H9 (cell line): ENCODE data around the gene MED13L. TPM values are rescaled to one million over a fixed set of nuclear protein-coding genes. Genes with fewer than 3 reads are reported as not detected.

ENCODE experiments used
- DNase-seq: peaks from one replicate; pipeline ENCODE4 v3.0.0-alpha.2; 2017
- H2AFZ ChIP-seq: one replicate; pipeline ENCODE4 v1.6.1; 2013; ENCODE audit warnings: mild to moderate bottlenecking, low read length, control low read depth, moderate library complexity
- H2AK5ac ChIP-seq: 2 replicates; pipeline ENCODE4 v1.6.1; 2013; ENCODE audit warnings: low read length, control low read depth, mixed read lengths; ENCODE audit not compliant: insufficient read length
- H2BK120ac ChIP-seq: one replicate; pipeline ENCODE4 v1.6.1; 2013; ENCODE audit warnings: low read depth, mild to moderate bottlenecking, low read length, control low read depth, inconsistent platforms; ENCODE audit not compliant: poor library complexity, severe bottlenecking
- H2BK12ac ChIP-seq: 2 replicates; pipeline ENCODE4 v1.6.1; 2013; ENCODE audit warnings: low read length, control low read depth, mixed read lengths, low read depth; ENCODE audit not compliant: insufficient read length
- H2BK15ac ChIP-seq: 2 replicates; pipeline ENCODE4 v1.6.1; 2013; ENCODE audit warnings: low read depth, low read length, control low read depth
- H2BK20ac ChIP-seq: one replicate; pipeline ENCODE4 v1.6.1; 2013; ENCODE audit warnings: low read depth, mild to moderate bottlenecking, low read length, control low read depth, inconsistent platforms; ENCODE audit not compliant: poor library complexity, severe bottlenecking
- H2BK5ac ChIP-seq: 2 replicates; pipeline ENCODE4 v1.6.1; 2013; ENCODE audit warnings: low read length, control low read depth, mixed read lengths; ENCODE audit not compliant: insufficient read length
- H3K14ac ChIP-seq: 2 replicates; pipeline ENCODE4 v1.6.1; 2013; ENCODE audit warnings: low read length, control low read depth; ENCODE audit not compliant: insufficient read depth
- H3K18ac ChIP-seq: 2 replicates; pipeline ENCODE4 v1.6.1; 2013; ENCODE audit warnings: low read depth, mild to moderate bottlenecking, mixed read lengths, low read length, control low read depth; ENCODE audit not compliant: insufficient read length
- H3K23ac ChIP-seq: 2 replicates; pipeline ENCODE4 v1.6.1; 2013; ENCODE audit warnings: low read length, control low read depth, mixed read lengths, low read depth; ENCODE audit not compliant: insufficient read length
- H3K23me2 ChIP-seq: 2 replicates; pipeline ENCODE4 v1.6.1; 2013; ENCODE audit warnings: low read depth, mild to moderate bottlenecking, mixed read lengths, low read length, control low read depth; ENCODE audit not compliant: insufficient read length, poor library complexity, severe bottlenecking
- H3K27ac ChIP-seq: 2 replicates; pipeline ENCODE4 v1.5.1; 2013; ENCODE audit warnings: low read length, control low read depth, mixed read lengths, low read depth; ENCODE audit not compliant: insufficient read length
- H3K27me3 ChIP-seq: 2 replicates; pipeline ENCODE4 v1.6.1; 2013; ENCODE audit warnings: low read length, control low read depth, inconsistent platforms; ENCODE audit not compliant: insufficient read depth
- H3K4ac ChIP-seq: 2 replicates; pipeline ENCODE4 v1.6.1; 2013; ENCODE audit warnings: low read depth, mild to moderate bottlenecking, control low read depth, inconsistent platforms, low read length, moderate library complexity
- H3K4me1 ChIP-seq: 2 replicates; pipeline ENCODE4 v1.6.1; 2013; ENCODE audit warnings: low read length, control low read depth, inconsistent platforms; ENCODE audit not compliant: insufficient read depth
- H3K4me2 ChIP-seq: 2 replicates; pipeline ENCODE4 v1.6.1; 2013; ENCODE audit warnings: low read length, control low read depth, mixed read lengths; ENCODE audit not compliant: insufficient read length, insufficient read depth
- H3K56ac ChIP-seq: 2 replicates; pipeline ENCODE4 v1.6.1; 2013; ENCODE audit warnings: low read depth, mild to moderate bottlenecking, mixed read lengths, low read length, control low read depth; ENCODE audit not compliant: insufficient read length
- H3K79me1 ChIP-seq: 2 replicates; pipeline ENCODE4 v1.6.1; 2013; ENCODE audit warnings: low read depth, mild to moderate bottlenecking, moderate library complexity, low read length, control low read depth, inconsistent platforms; ENCODE audit not compliant: insufficient read depth, poor library complexity, severe bottlenecking
- H3K79me2 ChIP-seq: 2 replicates; pipeline ENCODE4 v1.6.1; 2013; ENCODE audit warnings: low read length, control low read depth, inconsistent platforms; ENCODE audit not compliant: insufficient read depth
- H3K9ac ChIP-seq: 2 replicates; pipeline ENCODE4 v1.6.1; 2013; ENCODE audit warnings: low read length, control low read depth, mixed read lengths; ENCODE audit not compliant: insufficient read length; ENCODE audit errors: extremely low read depth
- H3K9me3 ChIP-seq: one replicate; pipeline ENCODE4 v1.6.1; 2013; ENCODE audit warnings: low read depth, low read length, inconsistent platforms; ENCODE audit not compliant: control insufficient read depth
- H3T11ph ChIP-seq: one replicate; pipeline ENCODE4 v1.6.1; 2013; ENCODE audit warnings: mild to moderate bottlenecking, low read length, control low read depth, inconsistent platforms
- H4K20me1 ChIP-seq: one replicate; pipeline ENCODE4 v1.6.1; 2013; ENCODE audit not compliant: control insufficient read depth, insufficient read length, insufficient read depth
- H4K5ac ChIP-seq: 2 replicates; pipeline ENCODE4 v1.6.1; 2013; ENCODE audit warnings: low read depth, mild to moderate bottlenecking, mixed read lengths, low read length, control low read depth; ENCODE audit not compliant: insufficient read length
- H4K8ac ChIP-seq: replicated peaks from 2 replicates; pipeline ENCODE4 v1.6.1; 2013; ENCODE audit warnings: low read length, control low read depth, mixed read lengths, low read depth; ENCODE audit not compliant: insufficient read length
- H4K91ac ChIP-seq: 2 replicates; pipeline ENCODE4 v1.6.1; 2013; ENCODE audit warnings: low read depth, mild to moderate bottlenecking, moderate library complexity, mixed read lengths, low read length, control low read depth; ENCODE audit not compliant: insufficient read length
- H3K27ac Mint-ChIP-seq, 3 experiments: 2 replicates in 2 of 3; 3 replicates in 1 of 3; pipeline ENCODE4 v1.8.0; 2020 to 2021; ENCODE audit warnings: mixed read lengths in 3 of 3, mild to moderate bottlenecking in 1 of 3, moderate library complexity in 1 of 3
- H3K27me3 Mint-ChIP-seq: 2 replicates; pipeline ENCODE4 v1.8.0; 2021; ENCODE audit warnings: low read depth, mild to moderate bottlenecking, moderate library complexity, mixed read lengths
- H3K36me3 Mint-ChIP-seq, 3 experiments: 2 replicates in 2 of 3; 3 replicates in 1 of 3; pipeline ENCODE4 v1.8.0; 2020 to 2021; ENCODE audit warnings: low read depth in 3 of 3, mixed read lengths in 3 of 3; ENCODE audit not compliant: insufficient read depth in 1 of 3
- H3K4me1 Mint-ChIP-seq, 2 experiments: 2 replicates each; pipeline ENCODE4 v1.8.0; 2020; ENCODE audit warnings: mixed read lengths in 2 of 2
- H3K4me3 Mint-ChIP-seq, 2 experiments: 2 replicates in 1 of 2; 3 replicates in 1 of 2; pipeline ENCODE4 v1.8.0; 2020 to 2021; ENCODE audit warnings: mild to moderate bottlenecking in 2 of 2, mixed read lengths in 2 of 2, moderate library complexity in 1 of 2
- H3K9me3 Mint-ChIP-seq, 2 experiments: 2 replicates in 1 of 2; 3 replicates in 1 of 2; pipeline ENCODE4 v1.8.0; 2020; ENCODE audit warnings: mild to moderate bottlenecking in 2 of 2, mixed read lengths in 2 of 2, moderate library complexity in 1 of 2
- WGBS: extraction: QIAGEN DNeasy Blood & Tissue Kit; methylation state at CpG from one replicate; pipeline ENCODE4 v1.1.7; 2013; ENCODE audit warnings: missing lambda C conversion rate, low lambda C conversion rate, mixed read lengths; ENCODE audit not compliant: insufficient read length; ENCODE audit errors: extremely low coverage; 5-methylcytosine and 5-hydroxymethylcytosine counted together
- total RNA-seq: library from RNA; stranded (reverse); gene quantifications from 2 replicates; pipeline ENCODE4 v1.2.1, GENCODE V29; 2021
- TF ChIP-seq, protein P1 (sequence below): fragments of 200-600 bp; sonication (generic); conservative IDR thresholded peaks from 3 replicates; pipeline ENCODE4 v1.8.0; 2021; ENCODE audit warnings: antibody characterized with exemption, mild to moderate bottlenecking

Gene MED13L
- total RNA-seq, 1 experiment from 2014 or later = 52.4 TPM

DNA sequence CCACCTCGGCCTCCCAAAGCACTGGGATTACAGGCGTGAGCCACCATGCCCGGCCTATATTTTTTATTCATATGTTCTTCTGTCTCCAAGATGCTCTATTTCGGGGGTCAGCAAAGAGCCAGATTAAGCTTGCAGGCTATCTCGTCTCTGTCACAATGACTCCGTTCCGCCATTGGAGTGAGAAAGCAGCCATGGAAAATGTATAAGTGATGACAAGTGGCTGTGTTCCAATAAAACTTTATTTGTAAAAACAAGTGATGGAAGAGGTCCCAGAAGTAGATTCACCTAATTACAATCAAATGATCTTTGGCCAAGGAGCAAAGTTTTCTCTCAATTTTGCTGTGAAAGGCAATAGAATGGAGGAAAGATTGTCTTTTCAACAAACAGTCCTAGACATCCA lies 342.6 kb downstream of the MED13L start:
- WGBS = no CpG with 5 or more reads among the region's 7 CpGs
- Histone ChIP-seq H3K4me1 (no peaks in the 10 kb centered on the region), H3K27me3 (no peaks in the 10 kb centered on the region), H3K23ac (no peak overlapping the region), H2BK120ac (no peak overlapping the region), H4K91ac (no peak overlapping the region), H2BK15ac (no peak overlapping the region), H3K56ac (no peak overlapping the region), H3K4ac (no peak overlapping the region), H2BK12ac (no peak overlapping the region), H2BK20ac (no peak overlapping the region), H3K27ac (no peak overlapping the region), H3K14ac (no peak overlapping the region), H3T11ph (no peak overlapping the region), H3K9ac (no peak overlapping the region), H3K4me2 (no peak overlapping the region), H3K79me1 (no peaks in the 10 kb centered on the region), H2AK5ac (no peak overlapping the region), H3K18ac (no peak overlapping the region), H4K8ac (no peak overlapping the region), H2BK5ac (no peak overlapping the region), H3K79me2 (no peaks in the 10 kb centered on the region), H4K5ac (no peak overlapping the region), H3K23me2 (no peaks in the 10 kb centered on the region), H4K20me1 (no peaks in the 10 kb centered on the region), H3K9me3 (no peaks in the 10 kb centered on the region), H2AFZ (no peak overlapping the region)
- Mint-ChIP-seq H3K4me3 (no peak overlapping the region), H3K4me1 (no peaks in the 10 kb centered on the region), H3K27me3 (peaks cover 1% of the 10 kb centered on the region), H3K27ac (no peak overlapping the region), H3K36me3 (peaks cover 0 to 9% (median 2%) of the 10 kb centered on the region in 3 experiments; a peak in 5 of 7 replicates), H3K9me3 (peaks cover 9 to 11% of the 10 kb centered on the region in 2 experiments)
- TF ChIP-seq, protein P1, sequence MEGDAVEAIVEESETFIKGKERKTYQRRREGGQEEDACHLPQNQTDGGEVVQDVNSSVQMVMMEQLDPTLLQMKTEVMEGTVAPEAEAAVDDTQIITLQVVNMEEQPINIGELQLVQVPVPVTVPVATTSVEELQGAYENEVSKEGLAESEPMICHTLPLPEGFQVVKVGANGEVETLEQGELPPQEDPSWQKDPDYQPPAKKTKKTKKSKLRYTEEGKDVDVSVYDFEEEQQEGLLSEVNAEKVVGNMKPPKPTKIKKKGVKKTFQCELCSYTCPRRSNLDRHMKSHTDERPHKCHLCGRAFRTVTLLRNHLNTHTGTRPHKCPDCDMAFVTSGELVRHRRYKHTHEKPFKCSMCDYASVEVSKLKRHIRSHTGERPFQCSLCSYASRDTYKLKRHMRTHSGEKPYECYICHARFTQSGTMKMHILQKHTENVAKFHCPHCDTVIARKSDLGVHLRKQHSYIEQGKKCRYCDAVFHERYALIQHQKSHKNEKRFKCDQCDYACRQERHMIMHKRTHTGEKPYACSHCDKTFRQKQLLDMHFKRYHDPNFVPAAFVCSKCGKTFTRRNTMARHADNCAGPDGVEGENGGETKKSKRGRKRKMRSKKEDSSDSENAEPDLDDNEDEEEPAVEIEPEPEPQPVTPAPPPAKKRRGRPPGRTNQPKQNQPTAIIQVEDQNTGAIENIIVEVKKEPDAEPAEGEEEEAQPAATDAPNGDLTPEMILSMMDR = no peak
- no peak for DNase-seq
